HK-2 (cell line): ENCODE results near the gene MANBA.
"Not testable (repeated sequence)": the region's sequence is repeated elsewhere in the genome, so short reads cannot be mapped to it uniquely, and the experiment has no call there.

Experiments
- DNase-seq: peaks from one replicate; pipeline ENCODE4 v3.0.0-alpha.2; 2018; ENCODE audit not compliant: unreplicated experiment

Gene MANBA

DNA sequence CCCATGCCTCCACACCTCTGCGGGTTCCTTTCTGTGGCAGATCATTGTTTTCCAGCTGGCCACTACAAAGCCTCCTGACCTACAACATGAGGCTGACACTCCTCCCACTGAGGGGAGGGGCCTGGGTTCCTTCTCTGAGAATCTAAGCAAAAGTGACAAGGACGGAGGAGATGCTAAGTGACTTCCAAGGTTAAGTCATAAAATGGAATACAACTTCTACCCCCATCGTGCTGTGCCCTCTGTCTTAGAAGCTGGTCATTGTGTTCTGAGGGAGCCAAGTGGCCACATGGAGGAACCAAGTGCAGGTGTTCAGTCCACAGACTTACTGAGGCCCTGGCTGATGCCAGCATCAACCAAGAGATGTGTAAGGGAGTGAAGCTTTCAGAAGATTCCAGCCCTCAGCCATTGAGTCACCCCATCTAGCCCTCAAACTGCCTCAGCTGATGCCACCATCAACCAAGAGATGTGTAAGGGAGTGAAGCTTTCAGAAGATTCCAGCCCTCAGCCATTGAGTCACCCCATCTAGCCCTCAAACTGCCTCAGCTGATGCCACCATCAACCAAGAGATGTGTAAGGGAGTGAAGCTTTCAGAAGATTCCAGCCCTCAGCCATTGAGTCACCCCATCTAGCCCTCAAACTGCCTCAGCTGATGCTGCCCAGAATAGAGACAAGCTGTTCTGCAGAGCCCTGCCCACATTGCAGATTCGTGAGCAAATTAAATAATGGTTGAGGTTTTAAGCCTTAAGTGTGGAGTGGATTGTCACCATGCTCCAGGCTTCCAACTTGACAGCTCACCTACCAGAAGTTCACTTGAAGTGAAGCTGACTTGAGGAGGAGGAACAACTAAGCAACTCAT, 140.8 kb downstream of the MANBA start:
- DNase-seq: peak; percentile 40

DNA sequence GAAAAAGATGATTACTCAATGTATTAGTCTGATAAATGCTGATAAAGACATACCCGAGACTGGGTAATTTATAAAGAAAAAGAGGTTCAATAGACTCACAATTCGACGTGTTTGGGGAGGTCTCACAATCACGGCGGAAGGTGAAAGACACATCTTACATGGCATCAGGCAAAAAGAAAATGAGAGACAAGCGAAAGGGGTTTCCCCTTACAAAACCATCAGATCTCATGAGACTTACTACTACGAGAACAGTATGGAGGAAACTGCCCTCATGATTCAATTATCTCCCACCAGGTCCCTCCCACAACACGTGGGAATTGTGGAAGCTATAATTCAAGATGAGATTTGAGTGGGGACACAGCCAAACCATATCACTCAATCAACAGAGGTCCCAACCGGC, 141.7 kb downstream of the MANBA start:
- DNase-seq: not testable (repeated sequence)

DNA sequence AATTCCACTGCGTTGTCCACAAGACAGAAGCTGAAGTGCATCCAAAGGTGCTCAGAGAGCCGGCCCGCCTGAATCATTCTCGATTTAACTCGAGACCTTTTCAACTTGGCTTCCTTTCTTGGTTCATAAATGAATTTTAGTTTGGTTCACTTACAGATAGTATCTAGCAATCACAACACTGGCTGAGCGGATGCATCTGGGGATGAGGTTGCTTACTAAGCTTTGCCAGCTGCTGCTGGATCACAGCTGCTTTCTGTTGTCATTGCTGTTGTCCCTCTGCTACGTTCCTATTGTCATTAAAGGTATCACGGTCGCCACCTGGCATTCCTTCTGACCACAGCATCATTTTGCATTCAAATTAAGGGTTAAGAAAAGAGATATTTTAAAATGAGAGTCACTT, 144.1 kb downstream of the MANBA start:
- DNase-seq: no peak

DNA sequence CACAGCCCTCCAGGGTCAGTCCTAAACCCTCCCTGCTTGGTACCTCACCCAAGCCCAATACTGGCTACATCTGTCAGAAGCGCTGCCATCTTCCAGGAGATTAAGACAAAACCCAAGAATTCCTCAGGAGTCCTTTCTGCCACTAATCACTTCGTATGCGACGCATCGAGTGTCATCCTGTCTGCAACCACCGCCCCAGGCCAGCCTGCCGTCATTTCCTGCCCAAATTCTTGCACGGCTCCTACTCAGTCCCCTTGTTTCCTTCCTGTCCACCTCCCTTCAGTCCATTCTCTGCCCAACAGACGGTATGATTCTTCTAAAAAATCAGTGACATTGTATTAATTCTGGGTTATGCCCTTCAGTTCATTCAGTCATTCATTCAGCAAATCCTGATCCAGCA, 146.0 kb downstream of the MANBA start:
- no peak for DNase-seq

DNA sequence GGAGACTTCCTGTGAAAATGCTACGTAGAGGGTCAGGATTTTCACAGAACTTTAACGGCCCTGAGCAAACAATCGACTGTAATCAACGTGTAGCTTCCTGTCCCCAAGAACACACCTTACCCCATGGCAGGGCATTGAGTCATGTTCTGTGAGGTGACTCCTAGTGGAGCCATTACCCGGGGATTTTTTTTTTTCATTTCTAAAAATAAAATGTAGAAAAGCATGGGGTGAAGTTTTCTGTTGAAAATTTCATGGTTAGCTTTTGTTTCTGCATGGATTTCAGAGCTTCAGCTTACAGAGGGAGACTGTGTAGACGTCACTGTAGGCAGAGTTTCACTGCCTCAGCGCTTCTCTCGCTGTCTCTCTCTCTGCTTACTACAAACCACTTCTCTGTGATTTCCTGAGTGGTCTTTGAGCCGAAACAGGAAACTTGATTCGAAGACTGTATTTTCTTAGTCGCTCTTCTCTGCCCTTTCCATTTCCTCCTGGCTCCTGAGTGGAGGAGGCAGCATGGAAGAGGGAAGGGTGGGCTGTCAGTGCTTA, 147.9 kb downstream of the MANBA start:
- no peak for DNase-seq

DNA sequence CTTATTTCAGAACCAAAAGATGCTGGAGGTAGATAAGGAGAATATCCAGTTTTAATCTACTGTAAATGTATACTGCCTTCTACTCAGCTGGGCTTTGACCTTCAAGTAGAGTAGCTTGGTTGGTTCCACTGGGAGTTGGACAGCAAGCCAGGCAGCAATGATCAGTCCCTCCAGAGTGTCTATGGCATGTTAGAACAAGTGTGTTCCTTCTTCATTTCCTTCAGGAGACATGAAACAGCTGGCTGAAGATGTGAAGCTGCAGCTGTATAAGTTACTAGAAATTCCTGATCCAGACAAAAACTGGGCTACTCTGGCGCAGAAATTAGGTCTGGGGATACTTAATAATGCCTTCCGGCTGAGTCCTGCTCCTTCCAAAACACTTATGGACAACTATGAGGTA, 148.6 kb downstream of the MANBA start:
- DNase-seq: no peak

DNA sequence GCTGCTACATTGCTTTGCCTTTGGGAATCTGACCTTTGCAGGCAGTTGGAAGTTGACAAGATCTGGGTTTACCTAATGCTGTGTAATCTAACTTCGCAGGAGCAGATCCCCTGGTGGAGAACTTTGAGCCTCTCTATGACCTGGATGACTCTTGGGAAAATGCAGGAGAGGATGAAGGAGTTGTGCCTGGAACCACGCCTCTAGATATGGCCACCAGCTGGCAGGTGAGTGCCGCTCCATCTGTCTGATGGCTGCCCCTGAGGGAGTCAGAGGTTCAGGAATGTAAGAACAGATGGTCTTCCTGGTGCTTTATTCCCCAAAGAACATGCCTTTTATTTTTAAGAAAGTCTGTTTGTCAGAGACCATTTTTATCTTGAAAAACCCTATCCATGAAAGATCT, 150.3 kb downstream of the MANBA start:
- DNase-seq: no peak

DNA sequence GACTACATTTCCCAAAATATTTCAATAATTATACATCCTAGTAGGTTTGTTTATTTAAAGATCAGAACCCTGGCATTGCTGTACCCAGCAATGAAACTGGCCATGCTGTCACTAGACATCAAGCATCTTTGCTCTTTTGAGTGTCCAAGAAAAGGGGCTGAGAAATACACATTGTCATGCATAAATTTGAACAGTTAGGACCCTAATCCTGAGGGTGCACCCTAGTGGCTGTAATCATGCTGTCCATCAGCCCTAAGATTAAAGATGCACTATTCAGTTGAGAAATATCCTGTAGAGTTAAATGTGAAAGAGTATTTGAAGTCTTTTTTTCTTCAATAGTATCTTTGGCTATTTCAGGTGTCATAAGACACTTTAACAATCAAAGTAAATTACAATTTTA, 150.8 kb downstream of the MANBA start:
- no peak for DNase-seq

DNA sequence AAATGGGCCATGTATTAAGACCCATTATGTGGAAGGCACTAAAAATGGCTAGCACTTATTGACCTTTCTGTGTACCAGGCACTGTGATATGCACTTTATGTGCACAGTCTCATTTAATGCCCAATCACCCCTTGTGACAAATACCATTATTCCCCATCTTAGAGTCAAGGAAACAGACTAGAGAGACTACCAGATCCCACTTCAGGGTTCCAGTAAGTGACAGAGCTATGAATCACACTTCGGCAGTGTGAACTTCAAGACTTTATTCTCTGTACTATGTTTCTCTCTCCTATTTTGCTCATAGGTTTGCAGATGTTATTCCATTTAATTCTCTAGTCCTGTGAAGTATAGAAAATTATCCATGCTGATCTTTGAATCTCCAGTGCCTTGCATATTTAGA, 152.6 kb downstream of the MANBA start:
- DNase-seq: no peak

DNA sequence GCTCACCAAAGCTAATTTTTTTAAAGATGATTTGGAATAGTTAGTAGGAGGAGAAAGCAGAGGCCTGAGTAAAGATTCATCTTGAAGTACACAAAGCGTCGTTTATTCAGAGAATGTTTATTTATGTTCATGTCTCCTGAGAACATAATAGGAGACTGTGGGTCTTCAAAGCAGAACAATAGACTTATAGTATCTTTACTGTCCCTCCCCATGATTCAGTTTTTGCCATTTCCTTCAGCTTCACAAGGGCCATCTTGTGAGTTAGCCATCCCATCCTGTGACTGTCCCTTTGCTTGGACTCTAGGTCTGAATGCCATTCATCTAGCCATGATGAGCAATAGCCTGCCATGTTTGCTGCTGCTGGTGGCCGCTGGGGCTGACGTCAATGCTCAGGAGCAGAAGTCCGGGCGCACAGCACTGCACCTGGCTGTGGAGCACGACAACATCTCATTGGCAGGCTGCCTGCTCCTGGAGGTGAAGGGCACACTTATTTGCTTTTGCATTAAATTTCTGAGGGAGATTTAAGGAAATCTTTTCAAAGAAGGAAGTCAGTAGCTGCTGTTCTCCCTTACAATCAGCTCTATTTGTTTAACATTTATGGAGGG, 153.8 kb downstream of the MANBA start:
- DNase-seq: no peak

DNA sequence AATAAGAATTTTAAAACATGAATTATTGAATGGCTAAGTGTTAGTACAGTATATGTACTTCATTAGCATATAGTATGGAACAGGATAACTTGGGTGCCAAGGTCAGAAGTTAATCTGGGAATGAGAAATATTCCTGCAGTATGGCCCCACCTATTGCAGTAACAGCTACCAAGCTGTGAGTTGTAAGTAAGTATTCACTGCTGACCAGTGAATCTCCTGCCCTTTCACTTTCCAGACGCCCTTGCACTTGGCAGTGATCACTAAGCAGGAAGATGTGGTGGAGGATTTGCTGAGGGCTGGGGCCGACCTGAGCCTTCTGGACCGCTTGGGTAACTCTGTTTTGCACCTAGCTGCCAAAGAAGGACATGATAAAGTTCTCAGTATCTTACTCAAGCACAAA, 154.5 kb downstream of the MANBA start:
- no peak for DNase-seq

DNA sequence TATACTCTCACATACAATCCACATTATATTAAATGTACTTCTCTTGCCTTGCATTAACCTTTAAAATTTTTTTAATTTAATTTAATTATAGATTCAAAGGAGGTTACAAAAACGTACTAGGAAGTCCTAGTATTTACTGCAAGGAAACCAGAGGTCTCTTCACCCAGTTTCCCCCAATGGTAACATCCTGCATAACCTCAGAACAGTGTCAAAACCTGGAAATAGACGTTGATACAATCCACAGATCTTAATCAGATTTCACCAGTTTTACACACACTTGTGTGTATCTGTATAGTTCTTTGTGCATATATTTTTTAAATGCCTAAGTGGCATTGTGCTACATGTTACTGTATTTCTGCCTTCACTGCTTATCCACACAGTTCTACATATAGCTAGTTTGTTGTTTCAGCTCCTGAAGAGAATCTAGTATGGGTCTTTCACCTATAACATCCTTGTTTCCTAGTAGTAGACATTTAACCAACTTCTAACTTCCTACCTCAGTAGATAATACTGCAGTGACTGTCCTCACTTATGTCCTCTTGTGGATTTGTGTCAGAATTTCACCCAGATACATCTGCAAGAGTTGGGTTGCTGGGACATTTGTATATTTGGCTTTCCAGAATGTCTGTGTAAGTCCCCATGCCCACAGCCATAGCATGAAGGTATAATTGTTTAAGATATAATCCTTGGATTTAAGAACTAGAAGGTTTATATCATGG, 156.4 kb downstream of the MANBA start:
- no peak for DNase-seq

DNA sequence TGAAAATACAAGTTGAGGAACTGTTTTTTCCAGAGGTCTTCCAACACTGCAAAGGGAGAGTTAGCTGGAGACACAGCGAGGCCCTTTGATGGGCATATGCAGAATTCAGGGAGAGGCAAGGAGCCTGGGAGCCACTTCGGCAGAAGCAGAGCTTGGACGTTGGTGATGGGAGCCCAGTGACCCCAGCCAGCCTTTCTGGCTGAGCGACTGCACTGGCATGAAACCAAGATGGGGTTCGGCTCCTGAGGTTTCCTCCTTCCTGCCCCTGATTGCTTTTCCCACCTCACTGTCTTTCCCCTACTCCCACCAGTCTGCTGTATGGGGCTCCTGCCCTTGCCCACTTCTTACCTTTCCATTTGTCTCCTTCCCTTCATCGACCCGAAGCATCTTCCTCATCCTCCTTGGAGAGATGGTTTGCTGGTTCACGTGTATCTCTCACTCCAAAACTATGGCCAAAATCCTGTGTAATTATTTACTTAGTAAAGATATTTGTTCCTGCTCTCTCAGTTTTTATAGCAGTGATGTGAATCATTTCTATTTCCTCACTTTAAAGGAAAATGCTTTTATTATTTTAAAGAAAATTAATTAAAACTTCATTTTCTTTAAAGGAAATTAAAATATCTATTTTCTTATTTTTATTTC, 159.1 kb downstream of the MANBA start:
- no peak for DNase-seq

DNA sequence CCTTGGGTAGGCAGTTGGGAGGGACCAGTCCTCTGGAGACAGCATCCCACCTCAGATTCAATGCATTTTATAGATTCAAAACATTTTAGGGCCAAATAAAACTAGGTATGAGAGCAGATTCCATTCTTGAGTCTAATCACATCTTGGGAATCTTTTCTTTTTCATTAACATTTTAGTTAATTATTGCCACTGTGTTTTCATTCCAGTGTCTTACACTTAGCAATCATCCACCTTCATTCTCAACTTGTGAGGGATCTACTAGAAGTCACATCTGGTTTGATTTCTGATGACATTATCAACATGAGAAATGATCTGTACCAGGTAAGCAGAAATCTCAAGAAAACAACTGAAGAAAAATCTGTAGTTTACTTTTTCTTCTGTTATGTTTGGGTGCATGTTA, 160.1 kb downstream of the MANBA start:
- DNase-seq: no peak

DNA sequence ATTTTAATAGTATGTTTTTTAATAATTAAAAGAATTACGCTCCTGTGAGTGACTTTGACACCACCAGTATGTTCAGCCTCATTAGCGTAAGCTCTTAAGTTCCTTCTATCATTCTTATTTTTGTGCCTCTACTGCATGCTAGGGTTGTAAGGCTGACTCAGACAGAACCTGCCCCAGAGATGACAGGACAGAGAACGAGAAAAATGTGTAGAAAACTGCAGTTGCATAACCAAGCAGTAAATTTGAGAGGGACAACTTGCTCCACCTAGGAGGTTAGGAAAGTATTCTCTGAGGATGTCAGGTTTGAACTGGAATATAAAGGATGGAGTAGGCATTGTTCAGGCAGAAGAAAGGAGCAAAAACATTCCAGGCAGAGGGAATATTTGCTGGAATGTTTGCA, 160.9 kb downstream of the MANBA start:
- no peak for DNase-seq

DNA sequence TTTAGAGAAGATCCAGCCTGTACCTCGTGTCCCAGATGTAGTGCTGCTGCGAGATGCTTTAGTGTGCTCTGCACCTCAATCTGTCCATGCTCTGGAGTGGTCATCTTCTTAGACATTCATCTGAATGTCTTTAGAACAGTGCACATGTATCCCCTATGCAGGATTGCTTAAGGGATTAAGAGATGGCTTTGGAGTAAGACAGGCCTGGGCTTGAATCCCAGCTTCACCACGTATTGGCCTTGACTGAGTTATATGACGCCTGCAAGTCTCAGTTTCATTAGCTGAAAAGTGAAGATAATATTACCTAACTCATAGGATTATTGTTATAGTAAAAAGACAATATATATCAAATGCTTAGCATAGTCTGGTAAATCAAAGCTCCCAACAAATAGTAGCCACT, 161.3 kb downstream of the MANBA start:
- no peak for DNase-seq

DNA sequence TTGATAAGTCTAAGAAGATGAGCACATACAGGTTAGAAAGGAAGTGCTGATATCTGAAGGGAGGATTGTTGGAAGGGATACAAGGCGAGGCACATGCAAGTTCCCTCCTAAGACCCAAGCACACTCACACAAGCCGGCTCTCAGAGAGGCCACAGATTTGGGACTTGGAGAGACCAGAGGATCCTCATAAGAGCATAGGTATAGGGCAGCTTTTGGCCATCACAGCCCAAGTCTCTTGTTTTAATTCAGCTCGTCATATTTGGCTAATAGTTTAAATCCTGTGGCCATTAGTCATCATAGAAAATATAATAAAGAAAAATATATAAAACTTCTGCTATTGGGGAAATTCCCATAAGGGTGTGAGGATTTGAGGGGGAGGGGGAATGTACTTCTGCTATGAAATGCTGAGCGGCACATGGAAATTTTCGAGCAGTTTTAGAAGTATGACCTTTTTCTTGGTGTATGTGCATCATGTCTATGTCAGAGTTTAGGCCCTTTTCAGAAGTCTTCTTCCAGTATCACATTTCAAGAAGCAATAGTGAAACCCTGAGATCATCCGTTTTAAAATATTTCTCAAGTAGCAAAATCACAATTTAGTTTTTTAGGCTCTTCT, 161.9 kb downstream of the MANBA start:
- DNase-seq: no peak

DNA sequence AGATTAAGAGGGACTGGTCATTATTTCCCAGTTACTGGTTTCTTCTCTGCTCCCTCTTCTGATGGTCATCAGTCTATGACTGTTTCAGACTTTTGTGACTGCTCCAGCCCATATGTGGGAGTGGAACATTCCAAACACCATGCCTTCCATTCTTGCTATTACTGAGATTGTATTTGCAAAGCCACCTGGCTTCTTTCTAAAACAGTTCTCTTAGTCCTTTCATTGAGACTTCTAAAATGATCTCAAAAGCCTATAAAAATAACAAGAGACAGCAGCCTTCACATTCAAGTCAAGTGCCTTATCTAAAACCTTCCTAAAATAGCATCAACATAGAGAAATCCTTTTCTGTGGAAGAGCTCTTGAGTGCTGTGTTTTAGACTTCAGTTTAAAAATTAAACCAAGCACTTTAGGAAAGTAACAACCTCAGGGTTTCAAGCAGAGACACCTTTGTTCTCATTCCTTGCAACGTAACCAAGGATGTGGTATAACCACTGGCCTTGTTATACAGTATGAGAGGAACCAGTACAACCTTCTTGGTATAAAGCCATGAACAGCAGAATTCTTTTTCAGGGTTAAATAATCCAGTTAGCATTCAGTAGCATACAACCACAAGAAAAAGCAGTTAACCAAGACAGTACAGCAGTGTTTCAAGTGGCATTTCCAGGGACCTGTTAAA, 162.5 kb downstream of the MANBA start:
- no peak for DNase-seq

DNA sequence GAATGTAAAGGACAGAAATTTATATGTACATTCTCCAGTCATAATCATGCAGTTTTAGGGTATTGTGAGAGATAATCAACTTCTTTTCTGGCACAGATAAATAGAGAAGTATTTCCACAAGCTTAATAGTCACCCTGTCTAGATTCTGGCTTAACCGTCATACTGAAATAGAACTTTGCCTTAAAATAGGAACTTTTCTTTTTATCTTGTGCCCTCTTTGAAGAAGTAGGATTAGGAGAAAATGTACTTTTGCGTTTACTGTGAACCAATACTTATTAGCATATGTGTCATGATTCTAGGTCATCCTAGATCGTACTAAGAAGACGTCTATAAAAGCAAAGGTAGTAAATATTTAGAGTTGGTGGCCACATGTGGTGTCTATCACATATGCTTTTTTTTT, 164.2 kb downstream of the MANBA start:
- DNase-seq: no peak

DNA sequence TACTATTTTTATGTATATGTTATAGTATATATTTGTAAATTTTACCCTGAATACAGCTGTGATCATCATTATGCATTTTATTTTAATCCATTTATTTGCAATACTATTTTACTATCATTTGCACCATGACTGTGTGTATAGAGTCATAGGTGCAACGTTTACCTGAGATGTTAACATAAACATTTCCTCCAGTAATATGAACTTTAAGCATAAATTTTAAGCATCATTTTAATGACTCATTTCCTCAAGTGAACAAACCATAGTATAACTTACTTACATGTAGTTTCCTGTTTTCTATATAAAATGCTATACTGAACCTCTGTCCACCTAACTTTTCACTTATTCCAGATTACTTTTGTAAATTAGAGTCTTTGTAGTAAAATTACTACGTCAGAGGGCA, 166.8 kb downstream of the MANBA start:
- DNase-seq: no peak

DNA sequence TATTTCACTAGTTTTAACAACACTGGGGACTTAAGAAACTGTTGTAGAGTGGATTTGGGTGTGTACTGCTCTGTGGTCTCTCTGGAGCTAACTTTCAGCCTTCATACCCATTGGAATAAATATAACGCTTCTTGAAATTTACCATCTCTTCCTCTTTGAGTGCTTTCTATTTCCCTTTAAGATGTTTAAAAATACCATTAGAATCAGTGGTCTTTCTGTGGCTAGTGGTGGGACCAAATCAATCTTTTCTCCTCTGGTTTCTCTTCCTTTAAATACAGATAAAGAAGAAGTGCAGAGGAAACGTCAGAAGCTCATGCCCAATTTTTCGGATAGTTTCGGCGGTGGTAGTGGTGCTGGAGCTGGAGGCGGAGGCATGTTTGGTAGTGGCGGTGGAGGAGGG, 167.6 kb downstream of the MANBA start:
- no peak for DNase-seq
